Upper lobe of right lung (tissue), 1 donor: Measurements from ENCODE around the gene SEL1L2. TPM values are rescaled to one million over a fixed set of nuclear protein-coding genes. Genes with fewer than 3 reads are reported as not detected.

Experiments used
- ATAC-seq: fragments of 200-7000 bp; cut with Tn5 transposase; one replicate; pipeline ENCODE4 v1.9.1; 2020; ENCODE audit warnings: mild to moderate bottlenecking, moderate library complexity
- DNase-seq: peaks from one replicate; pipeline ENCODE4 v3.0.0-alpha.2; 2020
- H3K27ac ChIP-seq: fragments of 200-600 bp; one replicate; pipeline ENCODE4 v1.8.0; 2022
- H3K27me3 ChIP-seq: fragments of 200-600 bp; one replicate; pipeline ENCODE4 v1.8.0; 2022; ENCODE audit warnings: mild to moderate bottlenecking
- H3K36me3 ChIP-seq: fragments of 200-600 bp; one replicate; pipeline ENCODE4 v1.8.0; 2022
- H3K4me1 ChIP-seq: fragments of 200-600 bp; one replicate; pipeline ENCODE4 v1.8.0; 2022
- H3K4me3 ChIP-seq: fragments of 200-600 bp; one replicate; pipeline ENCODE4 v1.8.0; 2022; ENCODE audit warnings: mild to moderate bottlenecking
- H3K9me3 ChIP-seq: fragments of 200-600 bp; one replicate; pipeline ENCODE4 v1.8.0; 2022
- CTCF ChIP-seq: fragments of 200-600 bp; IDR thresholded peaks from one replicate; pipeline ENCODE4 v1.8.0; 2022; ENCODE audit warnings: antibody characterized with exemption
- intact Hi-C: fragments of 100-400 bp; cut with DNase I; formaldehyde crosslinking; loops from one replicate; pipeline ENCODE4 v1.11.0; 2022
- total RNA-seq: library from RNA; stranded (reverse); fragmentation: NEBNext Ultra II Directional; extraction: Animal tissue kit (Norgen Biotek cat#: 25700); gene quantifications from one replicate; pipeline ENCODE4 v1.2.1, GENCODE V29; 2021
- donor health status: DM: no; HTN: yes; CAD: no; lungs with severe emphysema.

SEL1L2 gene
- total RNA-seq, 1 donor from 2014 or later: not detected

- no peak overlapping the region for H3K27ac ChIP-seq
- peaks cover 13% of the 10 kb centered on the region for H3K4me1 ChIP-seq
- intact Hi-C loops: no loop called here
- no peaks in the 10 kb centered on the region for H3K27me3 ChIP-seq
- H3K9me3 ChIP-seq: no peaks in the 10 kb centered on the region
- peak; percentile 86 for DNase-seq
- peaks cover 92% of the 10 kb centered on the region for H3K36me3 ChIP-seq
- ATAC-seq: peak; percentile 95
- TF ChIP-seq CTCF: no peak
- no peak overlapping the region for H3K4me3 ChIP-seq
Measured at GRCh38 chr20:13800728-13801134, 189.7 kb downstream of the SEL1L2 start.

DNA sequence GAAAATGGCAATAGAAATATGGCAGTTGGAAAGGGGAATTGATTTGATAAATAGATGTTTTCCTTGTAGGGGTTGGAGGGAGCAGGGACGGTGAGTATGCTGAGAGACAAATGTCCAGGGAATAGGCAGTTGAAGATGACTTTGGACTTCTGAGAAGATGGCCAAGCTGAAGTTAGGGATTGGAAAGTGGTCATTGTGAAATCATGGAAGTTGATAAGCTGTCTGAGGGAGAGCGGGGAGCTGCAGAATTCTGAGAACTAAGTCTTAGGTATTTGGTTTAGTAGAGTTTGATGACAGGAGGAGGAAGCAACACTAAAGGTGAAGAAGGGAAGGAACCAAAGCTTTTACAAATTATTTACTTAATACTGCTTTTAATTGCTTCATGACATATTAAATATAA, 190.4 kb downstream of the SEL1L2 start:
- Histone ChIP-seq H3K27me3 (no peaks in the 10 kb centered on the region), H3K4me3 (no peak overlapping the region), H3K9me3 (no peaks in the 10 kb centered on the region), H3K4me1 (peaks cover 13% of the 10 kb centered on the region), H3K36me3 (peaks cover 93% of the 10 kb centered on the region), H3K27ac (no peak overlapping the region)
- intact Hi-C loops: no loop called here
- no peak for TF ChIP-seq CTCF
- no peak for DNase-seq
- ATAC-seq: no peak

Other genes starting within 250 kb of the SEL1L2 start
- gene ESF1, start 205.7 kb downstream of the SEL1L2 start, total RNA-seq: 15.1 TPM
- gene NDUFAF5, start 205.6 kb downstream of the SEL1L2 start, total RNA-seq: 20.1 TPM
- 78.2 TPM for gene MACROD2, start 4.9 kb upstream of the SEL1L2 start, total RNA-seq